H9 (cell line): ENCODE data around the gene DCHS1. TPM values are rescaled to one million over a fixed set of nuclear protein-coding genes. Genes with fewer than 3 reads are reported as not detected.

Source experiments
- DNase-seq: peaks from one replicate; pipeline ENCODE4 v3.0.0-alpha.2; 2017
- H2AFZ ChIP-seq: one replicate; pipeline ENCODE4 v1.6.1; 2013; ENCODE audit warnings: mild to moderate bottlenecking, low read length, control low read depth, moderate library complexity
- H2AK5ac ChIP-seq: 2 replicates; pipeline ENCODE4 v1.6.1; 2013; ENCODE audit warnings: low read length, control low read depth, mixed read lengths; ENCODE audit not compliant: insufficient read length
- H2BK120ac ChIP-seq: one replicate; pipeline ENCODE4 v1.6.1; 2013; ENCODE audit warnings: low read depth, mild to moderate bottlenecking, low read length, control low read depth, inconsistent platforms; ENCODE audit not compliant: poor library complexity, severe bottlenecking
- H2BK12ac ChIP-seq: 2 replicates; pipeline ENCODE4 v1.6.1; 2013; ENCODE audit warnings: low read length, control low read depth, mixed read lengths, low read depth; ENCODE audit not compliant: insufficient read length
- H2BK15ac ChIP-seq: 2 replicates; pipeline ENCODE4 v1.6.1; 2013; ENCODE audit warnings: low read depth, low read length, control low read depth
- H2BK20ac ChIP-seq: one replicate; pipeline ENCODE4 v1.6.1; 2013; ENCODE audit warnings: low read depth, mild to moderate bottlenecking, low read length, control low read depth, inconsistent platforms; ENCODE audit not compliant: poor library complexity, severe bottlenecking
- H2BK5ac ChIP-seq: 2 replicates; pipeline ENCODE4 v1.6.1; 2013; ENCODE audit warnings: low read length, control low read depth, mixed read lengths; ENCODE audit not compliant: insufficient read length
- H3K14ac ChIP-seq: 2 replicates; pipeline ENCODE4 v1.6.1; 2013; ENCODE audit warnings: low read length, control low read depth; ENCODE audit not compliant: insufficient read depth
- H3K18ac ChIP-seq: 2 replicates; pipeline ENCODE4 v1.6.1; 2013; ENCODE audit warnings: low read depth, mild to moderate bottlenecking, mixed read lengths, low read length, control low read depth; ENCODE audit not compliant: insufficient read length
- H3K23ac ChIP-seq: 2 replicates; pipeline ENCODE4 v1.6.1; 2013; ENCODE audit warnings: low read length, control low read depth, mixed read lengths, low read depth; ENCODE audit not compliant: insufficient read length
- H3K23me2 ChIP-seq: 2 replicates; pipeline ENCODE4 v1.6.1; 2013; ENCODE audit warnings: low read depth, mild to moderate bottlenecking, mixed read lengths, low read length, control low read depth; ENCODE audit not compliant: insufficient read length, poor library complexity, severe bottlenecking
- H3K27ac ChIP-seq: 2 replicates; pipeline ENCODE4 v1.5.1; 2013; ENCODE audit warnings: low read length, control low read depth, mixed read lengths, low read depth; ENCODE audit not compliant: insufficient read length
- H3K27me3 ChIP-seq: 2 replicates; pipeline ENCODE4 v1.6.1; 2013; ENCODE audit warnings: low read length, control low read depth, inconsistent platforms; ENCODE audit not compliant: insufficient read depth
- H3K4ac ChIP-seq: 2 replicates; pipeline ENCODE4 v1.6.1; 2013; ENCODE audit warnings: low read depth, mild to moderate bottlenecking, control low read depth, inconsistent platforms, low read length, moderate library complexity
- H3K4me1 ChIP-seq: 2 replicates; pipeline ENCODE4 v1.6.1; 2013; ENCODE audit warnings: low read length, control low read depth, inconsistent platforms; ENCODE audit not compliant: insufficient read depth
- H3K4me2 ChIP-seq: 2 replicates; pipeline ENCODE4 v1.6.1; 2013; ENCODE audit warnings: low read length, control low read depth, mixed read lengths; ENCODE audit not compliant: insufficient read length, insufficient read depth
- H3K56ac ChIP-seq: 2 replicates; pipeline ENCODE4 v1.6.1; 2013; ENCODE audit warnings: low read depth, mild to moderate bottlenecking, mixed read lengths, low read length, control low read depth; ENCODE audit not compliant: insufficient read length
- H3K79me1 ChIP-seq: 2 replicates; pipeline ENCODE4 v1.6.1; 2013; ENCODE audit warnings: low read depth, mild to moderate bottlenecking, moderate library complexity, low read length, control low read depth, inconsistent platforms; ENCODE audit not compliant: insufficient read depth, poor library complexity, severe bottlenecking
- H3K79me2 ChIP-seq: 2 replicates; pipeline ENCODE4 v1.6.1; 2013; ENCODE audit warnings: low read length, control low read depth, inconsistent platforms; ENCODE audit not compliant: insufficient read depth
- H3K9ac ChIP-seq: 2 replicates; pipeline ENCODE4 v1.6.1; 2013; ENCODE audit warnings: low read length, control low read depth, mixed read lengths; ENCODE audit not compliant: insufficient read length; ENCODE audit errors: extremely low read depth
- H3K9me3 ChIP-seq: one replicate; pipeline ENCODE4 v1.6.1; 2013; ENCODE audit warnings: low read depth, low read length, inconsistent platforms; ENCODE audit not compliant: control insufficient read depth
- H3T11ph ChIP-seq: one replicate; pipeline ENCODE4 v1.6.1; 2013; ENCODE audit warnings: mild to moderate bottlenecking, low read length, control low read depth, inconsistent platforms
- H4K20me1 ChIP-seq: one replicate; pipeline ENCODE4 v1.6.1; 2013; ENCODE audit not compliant: control insufficient read depth, insufficient read length, insufficient read depth
- H4K5ac ChIP-seq: 2 replicates; pipeline ENCODE4 v1.6.1; 2013; ENCODE audit warnings: low read depth, mild to moderate bottlenecking, mixed read lengths, low read length, control low read depth; ENCODE audit not compliant: insufficient read length
- H4K8ac ChIP-seq: replicated peaks from 2 replicates; pipeline ENCODE4 v1.6.1; 2013; ENCODE audit warnings: low read length, control low read depth, mixed read lengths, low read depth; ENCODE audit not compliant: insufficient read length
- H4K91ac ChIP-seq: 2 replicates; pipeline ENCODE4 v1.6.1; 2013; ENCODE audit warnings: low read depth, mild to moderate bottlenecking, moderate library complexity, mixed read lengths, low read length, control low read depth; ENCODE audit not compliant: insufficient read length
- H3K27ac Mint-ChIP-seq, 3 experiments: 2 replicates in 2 of 3; 3 replicates in 1 of 3; pipeline ENCODE4 v1.8.0; 2020 to 2021; ENCODE audit warnings: mixed read lengths in 3 of 3, mild to moderate bottlenecking in 1 of 3, moderate library complexity in 1 of 3
- H3K27me3 Mint-ChIP-seq: 2 replicates; pipeline ENCODE4 v1.8.0; 2021; ENCODE audit warnings: low read depth, mild to moderate bottlenecking, moderate library complexity, mixed read lengths
- H3K36me3 Mint-ChIP-seq, 3 experiments: 2 replicates in 2 of 3; 3 replicates in 1 of 3; pipeline ENCODE4 v1.8.0; 2020 to 2021; ENCODE audit warnings: low read depth in 3 of 3, mixed read lengths in 3 of 3; ENCODE audit not compliant: insufficient read depth in 1 of 3
- H3K4me1 Mint-ChIP-seq, 2 experiments: 2 replicates each; pipeline ENCODE4 v1.8.0; 2020; ENCODE audit warnings: mixed read lengths in 2 of 2
- H3K4me3 Mint-ChIP-seq, 2 experiments: 2 replicates in 1 of 2; 3 replicates in 1 of 2; pipeline ENCODE4 v1.8.0; 2020 to 2021; ENCODE audit warnings: mild to moderate bottlenecking in 2 of 2, mixed read lengths in 2 of 2, moderate library complexity in 1 of 2
- H3K9me3 Mint-ChIP-seq, 2 experiments: 2 replicates in 1 of 2; 3 replicates in 1 of 2; pipeline ENCODE4 v1.8.0; 2020; ENCODE audit warnings: mild to moderate bottlenecking in 2 of 2, mixed read lengths in 2 of 2, moderate library complexity in 1 of 2
- WGBS: extraction: QIAGEN DNeasy Blood & Tissue Kit; methylation state at CpG from one replicate; pipeline ENCODE4 v1.1.7; 2013; ENCODE audit warnings: missing lambda C conversion rate, low lambda C conversion rate, mixed read lengths; ENCODE audit not compliant: insufficient read length; ENCODE audit errors: extremely low coverage; 5-methylcytosine and 5-hydroxymethylcytosine counted together
- total RNA-seq: library from RNA; stranded (reverse); gene quantifications from 2 replicates; pipeline ENCODE4 v1.2.1, GENCODE V29; 2021
- TF ChIP-seq, protein P1 (sequence below): fragments of 200-600 bp; sonication (generic); conservative IDR thresholded peaks from 3 replicates; pipeline ENCODE4 v1.8.0; 2021; ENCODE audit warnings: antibody characterized with exemption, mild to moderate bottlenecking

The DCHS1 gene
- total RNA-seq, 1 experiment from 2014 or later, result 12.5 TPM

DNA sequence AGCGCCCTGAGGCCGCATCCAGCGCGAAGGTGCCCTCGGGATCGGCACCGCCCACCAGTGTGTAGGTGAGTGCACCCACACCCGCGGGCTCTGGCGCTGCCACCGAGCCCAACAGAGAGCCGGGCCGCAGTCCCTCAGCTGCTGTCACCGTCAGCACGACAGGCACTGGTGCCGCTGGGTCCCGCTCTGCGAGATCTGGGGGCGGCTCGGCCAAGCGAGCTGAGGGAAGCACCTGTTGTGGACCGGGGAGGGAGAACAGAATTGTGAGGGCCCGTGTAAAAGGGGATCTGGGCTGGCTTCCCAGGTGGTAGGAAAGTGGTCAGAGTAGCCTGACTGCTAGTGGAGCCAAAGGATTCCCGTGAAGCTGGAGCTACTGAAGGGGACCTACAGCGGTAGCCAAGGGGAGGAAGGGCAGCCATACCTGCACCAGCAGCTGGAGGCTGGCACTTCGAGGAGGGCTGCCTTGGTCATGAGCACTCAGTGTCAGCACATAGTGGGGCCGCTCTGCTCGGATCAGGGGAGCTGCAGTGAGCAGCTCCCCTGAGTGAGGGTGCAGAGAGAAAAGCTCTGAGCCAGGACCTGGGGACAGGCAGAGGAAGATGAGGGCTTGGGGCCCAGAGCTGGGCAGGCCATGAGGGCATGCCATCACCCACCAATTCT lies 24.8 kb downstream of the DCHS1 start:
- Histone ChIP-seq H3K23me2 (peaks cover 9% of the 10 kb centered on the region), H3K9me3 (no peaks in the 10 kb centered on the region), H4K91ac (no peak overlapping the region), H3K9ac (no peak overlapping the region), H2BK15ac (no peak overlapping the region), H3K23ac (no peak overlapping the region), H2BK5ac (no peak overlapping the region), H3K79me2 (no peaks in the 10 kb centered on the region), H3K56ac (no peak overlapping the region), H4K5ac (no peak overlapping the region), H2AFZ (no peak overlapping the region), H3T11ph (no peak overlapping the region), H4K20me1 (no peaks in the 10 kb centered on the region), H3K18ac (no peak overlapping the region), H3K4me2 (peak overlapping the region; percentile 50), H4K8ac (no peak overlapping the region), H3K4ac (no peak overlapping the region), H3K14ac (no peak overlapping the region), H3K27ac (no peak overlapping the region), H3K79me1 (no peaks in the 10 kb centered on the region), H2AK5ac (no peak overlapping the region), H2BK120ac (no peak overlapping the region), H2BK12ac (no peak overlapping the region), H3K4me1 (no peaks in the 10 kb centered on the region), H2BK20ac (no peak overlapping the region), H3K27me3 (peaks cover 18% of the 10 kb centered on the region; the same call in 1 of the 2 replicates)
- Mint-ChIP-seq H3K9me3 (no peaks in the 10 kb centered on the region), H3K27me3 (peaks cover 49% of the 10 kb centered on the region), H3K36me3 (peaks cover 2 to 28% (median 17%) of the 10 kb centered on the region in 3 experiments; a peak in 6 of 7 replicates), H3K4me1 (peaks cover 3% of the 10 kb centered on the region in 2 experiments; a peak in 2 of 4 replicates), H3K27ac (no peak overlapping the region), H3K4me3 (peak overlapping the region; percentile 59 to 76)
- WGBS, result no CpG with 5 or more reads among the region's 28 CpGs
- TF ChIP-seq, protein P1, sequence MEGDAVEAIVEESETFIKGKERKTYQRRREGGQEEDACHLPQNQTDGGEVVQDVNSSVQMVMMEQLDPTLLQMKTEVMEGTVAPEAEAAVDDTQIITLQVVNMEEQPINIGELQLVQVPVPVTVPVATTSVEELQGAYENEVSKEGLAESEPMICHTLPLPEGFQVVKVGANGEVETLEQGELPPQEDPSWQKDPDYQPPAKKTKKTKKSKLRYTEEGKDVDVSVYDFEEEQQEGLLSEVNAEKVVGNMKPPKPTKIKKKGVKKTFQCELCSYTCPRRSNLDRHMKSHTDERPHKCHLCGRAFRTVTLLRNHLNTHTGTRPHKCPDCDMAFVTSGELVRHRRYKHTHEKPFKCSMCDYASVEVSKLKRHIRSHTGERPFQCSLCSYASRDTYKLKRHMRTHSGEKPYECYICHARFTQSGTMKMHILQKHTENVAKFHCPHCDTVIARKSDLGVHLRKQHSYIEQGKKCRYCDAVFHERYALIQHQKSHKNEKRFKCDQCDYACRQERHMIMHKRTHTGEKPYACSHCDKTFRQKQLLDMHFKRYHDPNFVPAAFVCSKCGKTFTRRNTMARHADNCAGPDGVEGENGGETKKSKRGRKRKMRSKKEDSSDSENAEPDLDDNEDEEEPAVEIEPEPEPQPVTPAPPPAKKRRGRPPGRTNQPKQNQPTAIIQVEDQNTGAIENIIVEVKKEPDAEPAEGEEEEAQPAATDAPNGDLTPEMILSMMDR, result no peak
- DNase-seq, result no peak
